RPMI7951 (cell line): Measurements from ENCODE around the gene PCGF3. TPM values are rescaled to one million over a fixed set of nuclear protein-coding genes. Genes with fewer than 3 reads are reported as not detected.

Experiments used
- DNase-seq: peaks from one replicate; pipeline ENCODE4 v3.0.0-alpha.2; 2012; ENCODE audit warnings: low read depth
- total RNA-seq: library from RNA; depleted of rRNA; stranded (reverse); fragments of >200 nt; shearing (Covaris generic); gene quantifications from 2 replicates; pipeline ENCODE4 v1.2.3, GENCODE V29; 2014; rRNA removed

Gene PCGF3, protein sequence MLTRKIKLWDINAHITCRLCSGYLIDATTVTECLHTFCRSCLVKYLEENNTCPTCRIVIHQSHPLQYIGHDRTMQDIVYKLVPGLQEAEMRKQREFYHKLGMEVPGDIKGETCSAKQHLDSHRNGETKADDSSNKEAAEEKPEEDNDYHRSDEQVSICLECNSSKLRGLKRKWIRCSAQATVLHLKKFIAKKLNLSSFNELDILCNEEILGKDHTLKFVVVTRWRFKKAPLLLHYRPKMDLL
- 16.3 and 18.7 TPM in 2 replicates for total RNA-seq

DNA sequence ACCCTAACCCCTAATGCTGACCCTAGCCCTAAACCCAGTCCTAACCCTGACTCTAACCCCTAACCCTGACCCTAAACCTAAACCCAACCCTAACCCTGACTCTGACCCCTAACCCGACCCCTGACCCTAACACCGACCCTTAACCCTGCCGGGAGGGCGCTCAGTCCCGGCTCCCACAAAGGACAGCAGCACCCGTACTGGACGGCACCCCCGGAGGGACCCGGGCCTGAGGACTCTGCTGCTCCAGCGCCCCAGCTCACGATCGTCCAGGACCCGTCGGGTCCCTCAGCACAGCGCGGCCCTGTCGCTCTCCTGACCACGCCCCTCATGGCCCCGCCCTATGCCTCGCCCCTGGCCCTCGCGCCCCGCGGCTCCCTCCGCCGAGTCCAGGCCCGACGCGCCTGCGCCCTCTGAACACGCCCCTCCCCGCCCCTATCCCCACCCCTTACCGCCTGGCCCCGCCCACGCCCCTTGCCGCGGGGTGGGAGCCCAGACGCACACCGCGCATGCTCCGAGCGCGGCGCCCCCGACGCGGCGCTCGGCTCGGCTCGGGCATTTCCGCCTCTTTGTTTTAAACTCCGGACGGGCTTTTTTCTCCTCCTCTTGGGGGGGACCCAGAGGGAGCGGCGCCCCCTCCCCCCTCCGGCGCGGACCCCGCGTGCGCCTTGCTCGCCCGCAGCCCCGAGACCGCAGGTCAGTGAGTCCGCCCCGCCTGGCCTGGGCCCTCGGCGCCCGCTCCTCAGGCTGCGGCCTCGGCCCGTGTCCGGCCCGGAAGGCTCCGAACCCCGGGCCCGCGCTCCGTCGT, at the start of gene PCGF3:
Gene PCGF3, plus strand, starts transcription at position 555 of the 805 bp plus-strand sequence. CDS start 27,849 bp downstream, outside the sequence.
- peak; percentile 86 for DNase-seq

DNA sequence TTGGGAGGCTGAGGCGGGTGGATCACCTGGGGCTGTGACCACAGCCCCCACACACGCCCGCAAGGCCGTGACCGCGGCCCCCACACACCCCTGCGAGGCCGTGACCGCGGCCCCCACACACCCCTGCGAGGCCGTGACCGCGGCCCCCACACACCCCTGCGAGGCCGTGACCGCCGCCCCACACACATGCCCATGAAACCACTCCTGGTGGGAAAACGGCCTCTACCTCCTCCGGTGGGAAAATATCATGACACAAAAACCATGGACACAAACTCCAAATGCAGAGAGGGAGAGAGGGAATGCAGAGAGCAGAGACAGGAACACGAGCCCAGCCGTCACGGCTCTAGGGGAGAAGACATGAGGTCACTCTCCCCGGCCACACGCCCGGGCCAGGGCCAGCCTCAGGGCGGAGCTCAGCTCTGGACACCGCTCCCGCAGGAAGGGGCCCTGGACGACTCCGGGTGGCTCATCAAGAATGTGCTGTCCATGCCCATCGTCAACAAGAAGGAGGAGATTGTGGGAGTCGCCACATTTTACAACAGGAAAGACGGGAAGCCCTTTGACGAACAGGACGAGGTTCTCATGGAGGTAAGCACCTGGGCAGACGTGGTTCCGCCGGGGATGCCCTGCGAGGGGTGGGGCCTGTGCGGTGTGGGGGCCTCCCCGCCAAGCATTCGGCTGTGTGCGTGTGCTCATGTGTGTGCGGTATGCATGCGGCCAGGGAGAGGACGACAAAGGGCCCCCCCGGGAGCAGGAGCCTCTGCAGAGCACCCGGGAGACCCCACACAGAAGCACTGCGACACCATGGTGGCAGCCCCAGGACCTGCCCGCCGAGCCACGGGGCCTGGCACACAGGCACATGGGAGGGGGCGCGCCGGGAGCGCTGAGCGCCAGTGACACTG, 48.9 kb upstream of the PCGF3 start:
- no peak for DNase-seq

DNA sequence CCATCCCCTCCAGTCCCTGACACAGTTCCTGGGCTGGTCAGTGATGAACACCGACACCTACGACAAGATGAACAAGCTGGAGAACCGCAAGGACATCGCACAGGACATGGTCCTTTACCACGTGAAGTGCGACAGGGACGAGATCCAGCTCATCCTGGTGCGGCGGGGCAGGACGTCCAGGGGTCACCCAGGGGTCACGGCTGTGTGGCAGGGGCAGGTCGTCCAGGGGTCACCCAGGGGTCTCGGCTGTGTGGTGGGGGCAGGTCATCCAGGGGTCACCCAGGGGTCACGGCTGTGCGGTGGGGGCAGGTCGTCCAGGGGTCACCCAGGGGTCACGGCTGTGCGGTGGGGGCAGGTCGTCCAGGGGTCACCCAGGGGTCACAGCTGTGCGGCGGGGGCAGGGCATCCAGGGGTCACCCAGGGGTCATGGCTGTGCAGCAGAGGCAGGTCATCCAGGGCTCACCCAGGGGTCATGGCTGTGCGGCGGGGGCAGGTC, 48.2 kb upstream of the PCGF3 start:
- DNase-seq: no peak

DNA sequence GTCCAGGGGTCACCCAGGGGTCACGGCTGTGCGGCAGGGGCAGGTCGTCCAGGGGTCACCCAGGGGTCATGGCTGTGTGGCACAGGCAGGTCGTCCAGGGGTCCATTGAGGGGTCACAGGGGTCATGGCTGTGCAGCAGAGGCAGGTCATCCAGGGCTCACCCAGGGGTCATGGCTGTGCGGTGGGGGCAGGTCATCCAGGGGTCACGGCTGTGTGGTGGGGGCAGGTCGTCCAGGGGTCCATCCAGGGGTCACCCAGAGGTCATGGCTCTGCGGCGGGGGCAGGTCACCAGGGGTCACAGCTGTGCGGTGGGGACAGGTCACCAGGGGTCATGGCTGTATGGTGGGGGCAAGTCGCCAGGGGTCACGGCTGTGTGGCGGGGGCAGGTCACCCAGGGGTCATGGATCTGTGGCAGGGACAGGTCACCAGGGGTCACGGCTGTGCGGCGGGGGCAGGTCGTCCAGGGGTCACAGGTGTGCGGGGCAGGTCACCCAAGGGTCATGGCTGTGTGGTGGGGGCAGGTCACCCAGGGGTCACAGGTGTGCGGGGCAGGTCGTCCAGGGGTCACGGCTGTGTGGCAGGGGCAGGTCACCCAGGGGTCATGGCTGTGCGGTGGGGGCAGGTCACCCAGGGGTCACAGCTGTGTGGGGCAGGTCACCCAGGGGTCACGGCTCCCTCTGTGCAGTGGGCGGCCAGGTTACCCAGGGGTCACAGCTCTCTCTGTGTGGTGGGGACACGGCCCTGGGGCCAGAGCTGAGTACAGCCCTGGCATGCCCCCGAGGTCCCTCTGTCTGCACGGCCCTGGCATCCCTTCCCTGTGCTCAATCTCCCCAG, 47.6 kb upstream of the PCGF3 start:
- no peak for DNase-seq

DNA sequence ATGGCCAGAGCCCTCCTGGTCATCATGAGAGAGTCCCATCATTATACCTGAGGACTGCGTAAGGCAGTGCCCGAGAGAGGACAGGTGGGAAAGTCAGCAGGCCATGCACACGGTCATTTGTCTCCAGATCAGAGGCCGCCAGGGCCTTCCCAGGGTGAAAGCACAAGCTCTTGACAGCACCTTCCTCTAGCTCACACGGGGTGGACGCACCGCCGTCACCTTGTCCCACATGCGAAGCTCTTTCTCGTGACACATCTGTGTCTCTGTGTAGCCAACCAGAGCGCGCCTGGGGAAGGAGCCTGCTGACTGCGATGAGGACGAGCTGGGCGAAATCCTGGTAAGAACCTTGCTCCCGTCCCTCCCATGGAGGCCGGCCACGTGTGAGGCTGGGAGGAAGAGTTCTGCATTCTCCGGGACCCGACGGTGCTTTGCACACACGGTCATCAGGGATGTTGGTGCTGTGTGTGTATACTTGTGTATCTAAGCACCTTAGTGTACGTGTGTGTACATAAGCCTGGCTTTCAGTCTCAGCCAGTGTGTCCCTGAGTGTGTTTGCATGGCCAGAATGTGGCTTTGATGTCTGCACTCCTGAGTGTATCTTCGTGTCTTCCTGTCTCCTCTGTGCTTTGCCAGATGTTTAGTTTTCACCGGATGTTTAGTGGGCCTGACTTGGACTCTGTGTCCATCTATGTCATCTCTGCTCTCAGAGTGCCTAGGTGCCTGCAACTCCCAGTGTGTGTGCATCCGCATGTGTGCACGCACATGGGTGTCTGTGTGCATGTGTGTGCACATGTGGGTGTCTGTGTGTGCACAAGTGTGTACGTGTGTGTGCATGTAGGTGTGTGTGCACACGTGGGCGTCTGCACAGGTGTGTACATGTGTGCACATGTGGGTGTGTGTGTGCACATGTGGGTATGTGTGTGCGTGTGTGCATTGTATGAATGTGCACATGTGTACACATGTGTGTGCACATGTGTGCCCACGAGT, 46.7 kb upstream of the PCGF3 start:
- DNase-seq: no peak

DNA sequence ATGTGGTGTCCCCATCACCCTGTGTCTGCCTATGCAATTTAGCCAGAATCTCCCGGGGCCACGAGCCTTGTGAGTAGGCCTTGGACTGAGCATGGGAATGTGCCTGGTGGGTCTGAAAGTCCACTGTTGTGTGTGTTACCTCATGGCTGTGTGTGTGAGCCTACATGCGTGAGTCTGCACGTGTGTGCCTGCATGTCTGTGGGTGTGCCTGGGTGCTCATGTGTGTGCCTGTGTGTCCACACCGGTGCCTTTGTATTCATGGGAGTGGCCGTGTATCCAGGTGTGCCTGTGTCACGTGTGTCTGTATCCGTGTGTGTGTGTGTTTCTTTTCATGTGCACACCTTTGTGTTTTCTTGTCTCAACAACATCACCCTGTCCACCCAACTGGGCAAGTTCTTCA, 45.8 kb upstream of the PCGF3 start:
- no peak for DNase-seq

DNA sequence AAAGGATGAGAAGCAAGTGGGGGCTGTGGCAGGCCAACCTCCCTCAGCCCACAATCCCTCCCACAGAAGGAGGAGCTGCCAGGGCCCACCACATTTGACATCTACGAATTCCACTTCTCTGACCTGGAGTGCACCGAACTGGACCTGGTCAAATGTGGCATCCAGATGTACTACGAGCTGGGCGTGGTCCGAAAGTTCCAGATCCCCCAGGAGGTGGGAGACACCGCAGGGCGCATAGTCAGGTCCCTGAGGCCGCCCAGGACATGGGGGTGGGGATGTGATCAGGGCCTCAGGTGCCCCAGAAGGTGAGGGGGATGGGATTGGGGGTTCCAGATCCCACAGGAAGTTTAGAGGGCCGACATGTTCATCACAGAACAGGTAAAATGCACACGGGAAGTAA, 45.2 kb upstream of the PCGF3 start:
- DNase-seq: no peak

DNA sequence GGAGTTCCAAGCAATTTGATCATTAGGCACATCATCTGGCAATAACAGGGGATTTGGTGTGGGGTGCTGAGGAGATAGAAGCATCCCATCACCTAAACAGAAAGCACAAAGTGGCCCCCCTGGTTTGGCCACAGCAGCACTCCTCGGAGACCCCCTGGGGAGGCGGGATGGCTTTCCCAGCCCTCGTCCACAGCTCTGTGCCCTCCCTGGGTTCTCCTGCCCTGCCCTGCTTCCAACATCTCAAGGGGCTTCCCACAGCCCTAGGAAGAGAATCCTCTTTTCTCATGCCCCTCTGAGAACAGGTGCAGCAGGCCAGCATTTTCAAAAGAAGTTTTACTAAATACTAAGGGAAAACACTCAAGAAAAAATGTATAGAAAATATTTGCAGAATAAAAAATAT, 44.4 kb upstream of the PCGF3 start:
- DNase-seq: no peak

DNA sequence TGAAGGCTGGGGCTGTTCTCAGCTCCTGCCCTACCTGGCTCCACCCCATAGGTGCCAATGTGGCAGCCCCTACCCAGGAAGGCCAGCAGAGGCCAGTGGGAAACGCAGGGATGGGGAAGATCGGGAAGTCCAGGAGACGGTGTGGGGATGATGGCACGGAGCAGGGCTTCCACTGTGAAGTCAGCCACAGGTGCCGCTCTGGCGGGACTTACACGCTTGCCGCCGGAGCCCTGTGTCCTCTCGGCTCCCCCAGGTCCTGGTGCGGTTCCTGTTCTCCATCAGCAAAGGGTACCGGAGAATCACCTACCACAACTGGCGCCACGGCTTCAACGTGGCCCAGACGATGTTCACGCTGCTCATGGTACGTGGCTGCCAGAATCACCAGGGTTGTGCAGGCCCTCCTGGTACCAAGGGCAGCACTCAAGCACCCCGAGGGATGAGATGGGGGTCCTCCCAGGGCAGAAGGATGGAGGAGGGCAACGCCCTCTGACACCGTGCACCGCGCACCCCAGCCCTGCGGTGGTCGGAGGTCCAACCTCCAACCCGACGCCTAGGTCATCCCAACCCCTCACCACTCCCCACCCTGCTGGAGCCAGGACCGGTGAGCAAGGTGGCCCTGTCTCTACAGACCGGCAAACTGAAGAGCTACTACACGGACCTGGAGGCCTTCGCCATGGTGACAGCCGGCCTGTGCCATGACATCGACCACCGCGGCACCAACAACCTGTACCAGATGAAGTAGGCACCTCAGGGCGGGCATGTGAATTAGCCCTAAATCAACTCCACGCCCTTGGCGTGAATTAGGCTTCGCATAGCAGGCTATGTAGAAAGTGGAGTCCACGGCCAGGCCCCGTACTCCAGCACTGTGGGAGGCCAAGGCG, 43.5 kb upstream of the PCGF3 start:
- DNase-seq: no peak

DNA sequence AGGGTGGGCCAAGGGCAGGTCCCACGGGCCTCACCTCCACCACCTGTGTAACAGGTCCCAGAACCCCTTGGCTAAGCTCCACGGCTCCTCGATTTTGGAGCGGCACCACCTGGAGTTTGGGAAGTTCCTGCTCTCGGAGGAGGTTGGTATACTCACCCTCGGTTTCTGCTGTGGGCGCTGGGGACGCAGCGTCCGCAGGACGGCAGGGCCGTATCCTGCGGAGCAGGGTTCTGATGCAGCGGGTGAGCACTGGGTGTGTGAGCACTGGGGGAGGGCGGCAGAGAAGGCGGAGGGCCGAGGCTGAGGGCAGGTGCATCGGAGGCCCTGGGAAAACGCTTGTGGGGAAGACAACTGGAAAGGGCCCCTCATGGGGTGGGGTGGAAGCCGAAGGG, 42.6 kb upstream of the PCGF3 start:
- no peak for DNase-seq

DNA sequence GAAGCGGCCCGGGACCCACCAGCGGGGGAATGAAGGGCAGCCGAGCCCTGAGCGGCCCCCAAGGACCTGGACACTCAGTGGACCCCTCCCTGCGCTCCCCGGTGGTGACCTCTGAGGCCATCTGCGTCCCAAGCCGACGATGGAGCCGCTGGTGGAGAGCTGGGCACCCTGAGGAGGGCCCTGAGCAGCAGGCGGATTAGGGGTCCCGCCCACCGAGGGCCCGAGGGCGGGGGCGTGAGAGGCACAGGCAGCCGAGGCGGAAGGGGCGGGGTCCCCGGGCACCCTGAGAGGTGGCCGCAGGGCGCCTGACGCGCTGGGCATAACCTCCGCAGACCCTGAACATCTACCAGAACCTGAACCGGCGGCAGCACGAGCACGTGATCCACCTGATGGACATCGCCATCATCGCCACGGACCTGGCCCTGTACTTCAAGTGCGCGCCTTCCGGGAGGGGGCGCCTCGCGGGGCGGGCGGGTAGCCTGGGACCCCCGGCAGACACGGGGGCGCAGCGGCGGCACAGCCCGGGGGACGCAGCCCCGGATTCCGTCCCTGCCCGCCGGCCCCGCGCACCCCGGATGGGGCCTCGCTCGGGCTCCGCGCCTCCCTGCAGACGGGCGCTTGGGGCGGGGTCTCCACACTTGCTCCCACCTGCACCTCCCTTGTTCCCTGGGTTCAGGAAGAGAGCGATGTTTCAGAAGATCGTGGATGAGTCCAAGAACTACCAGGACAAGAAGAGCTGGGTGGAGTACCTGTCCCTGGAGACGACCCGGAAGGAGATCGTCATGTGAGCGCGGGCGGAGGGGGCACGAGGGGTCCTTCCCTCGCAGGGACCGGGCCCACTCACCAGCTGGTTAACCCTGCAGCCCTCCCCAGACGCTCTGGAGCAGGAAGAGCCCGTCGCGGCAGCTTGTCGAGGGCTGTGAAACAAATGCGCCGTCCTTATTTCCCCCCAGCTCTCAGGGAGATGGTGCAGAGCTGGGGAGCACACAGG, 41.9 kb upstream of the PCGF3 start:
- no peak for DNase-seq

DNA sequence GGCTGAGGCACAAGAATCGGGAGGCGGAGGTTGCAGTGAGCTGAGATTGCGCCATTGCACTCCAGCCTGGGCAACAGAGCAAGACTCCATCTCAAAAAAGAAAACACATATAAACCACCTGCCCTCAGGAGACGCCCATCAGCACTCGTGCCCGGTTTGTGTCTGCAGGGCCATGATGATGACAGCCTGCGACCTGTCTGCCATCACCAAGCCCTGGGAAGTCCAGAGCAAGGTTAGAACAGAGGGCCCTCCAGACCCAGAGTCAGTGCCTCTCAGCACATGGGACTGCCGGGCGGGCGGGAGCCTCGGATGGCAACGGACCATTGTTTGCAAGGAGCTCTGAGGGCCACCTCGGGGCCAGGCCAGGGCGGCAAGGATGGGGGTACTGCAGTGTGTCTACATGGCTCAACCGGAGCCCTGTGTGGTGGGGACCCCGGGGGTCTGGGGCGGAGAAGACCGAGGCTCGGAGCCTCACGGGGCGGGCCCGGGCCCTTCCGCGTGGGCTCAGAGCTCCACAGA, 40.9 kb upstream of the PCGF3 start:
- DNase-seq: no peak

DNA sequence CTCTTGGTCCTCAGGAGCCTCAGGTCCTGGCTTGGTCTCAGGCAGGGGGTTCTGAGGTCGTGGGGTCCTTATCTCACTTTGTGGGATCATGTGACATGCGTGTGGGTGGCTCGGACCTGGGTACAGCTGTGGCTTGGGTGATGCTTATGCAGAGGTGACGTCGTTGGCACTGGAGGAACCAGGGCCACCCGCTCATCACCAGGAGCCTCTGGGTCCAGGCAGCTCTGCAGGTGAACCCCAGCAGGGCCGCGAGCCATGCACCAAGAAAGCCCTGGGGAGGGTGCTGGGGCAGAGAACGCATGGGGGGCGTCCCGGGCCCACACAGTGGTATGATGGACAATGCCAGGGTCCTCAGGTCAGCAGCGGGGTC, 40.3 kb upstream of the PCGF3 start:
- no peak for DNase-seq

DNA sequence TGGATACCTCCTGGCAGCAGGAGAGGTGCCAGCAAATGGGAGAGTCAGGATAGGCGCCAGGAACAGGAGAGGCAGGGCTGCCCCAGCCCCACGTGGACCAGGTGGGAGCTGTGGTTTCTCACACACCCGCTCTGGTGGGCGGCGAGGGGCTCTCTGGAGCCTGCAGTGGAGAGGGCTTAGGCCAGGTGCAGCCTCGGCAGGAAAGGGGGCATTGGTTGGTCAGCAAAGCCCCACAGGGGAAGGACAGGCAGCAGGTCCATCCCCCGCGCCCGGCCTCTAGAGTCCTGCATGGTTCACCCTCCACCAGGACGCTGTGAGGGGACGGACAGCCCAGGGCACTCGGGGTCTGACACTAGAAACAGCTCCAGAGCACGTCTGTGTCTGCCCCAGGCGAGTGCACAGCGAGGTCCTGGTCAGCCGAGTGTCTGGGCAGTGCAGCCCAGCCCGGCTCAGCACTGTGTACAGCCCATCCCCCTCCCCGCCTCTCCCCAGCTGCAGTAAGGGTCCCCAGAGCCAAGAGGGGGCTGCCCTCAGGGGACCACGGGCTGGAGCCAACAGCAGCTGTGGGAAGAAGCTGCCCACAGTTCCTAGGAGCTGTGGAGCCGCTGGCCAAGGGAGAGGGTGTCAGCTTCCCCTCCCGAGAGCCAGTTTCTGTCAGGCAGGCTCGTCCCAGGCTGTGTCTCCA, 39.7 kb upstream of the PCGF3 start:
- DNase-seq: no peak

DNA sequence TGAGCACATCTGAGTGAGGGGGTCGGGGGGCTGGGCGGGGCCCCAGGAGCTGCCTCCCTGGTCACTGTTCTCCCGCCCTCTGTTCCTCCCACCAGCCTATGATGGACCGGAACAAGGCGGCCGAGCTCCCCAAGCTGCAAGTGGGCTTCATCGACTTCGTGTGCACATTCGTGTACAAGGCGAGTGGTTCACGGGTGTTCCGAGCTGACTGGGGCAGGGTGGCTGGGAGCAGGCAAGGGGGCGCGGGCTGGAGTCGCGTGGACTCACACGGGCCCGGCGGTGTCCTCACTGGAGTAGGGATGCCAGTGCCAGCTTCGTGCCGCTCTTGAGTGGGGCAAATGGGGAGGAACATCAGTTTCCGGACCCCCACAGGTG, 39.2 kb upstream of the PCGF3 start:
- no peak for DNase-seq

DNA sequence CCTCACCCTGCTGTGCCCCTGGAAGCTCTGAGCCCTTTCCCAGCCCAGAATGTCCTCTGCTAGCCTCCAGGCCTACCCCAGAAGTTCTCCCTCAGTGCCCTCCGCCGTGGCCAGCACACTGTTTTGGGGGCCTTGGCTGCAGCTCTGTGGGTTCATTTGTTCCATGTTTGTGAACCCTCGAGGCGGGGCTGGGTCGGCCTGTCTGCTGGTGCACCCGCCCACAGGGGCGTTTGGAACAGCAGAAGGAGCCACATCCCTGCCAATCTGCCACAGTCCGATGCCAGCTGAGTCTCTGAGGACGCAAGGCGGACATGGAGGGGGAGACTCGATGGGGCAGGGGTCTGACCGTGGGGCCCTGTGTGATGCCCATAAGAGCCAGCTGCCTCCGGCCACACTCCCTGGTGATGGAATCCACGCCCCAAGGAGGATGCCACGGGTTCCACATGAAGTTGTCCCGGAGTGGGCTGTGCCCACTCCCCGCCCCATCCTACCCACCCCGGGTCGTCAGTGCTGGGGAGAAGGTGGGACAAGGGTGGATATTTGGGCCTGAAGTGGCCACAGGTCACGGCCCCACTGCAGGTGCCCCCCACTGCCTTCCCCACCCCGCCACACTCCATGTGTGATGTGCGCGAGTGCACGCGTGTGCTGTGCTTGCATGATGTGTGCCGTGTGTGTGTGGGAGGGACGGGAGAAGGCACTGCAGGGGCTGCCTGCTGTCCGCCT, 38.6 kb upstream of the PCGF3 start:
- DNase-seq: no peak
